Activated CD8-positive, alpha-beta memory T cell treated with anti-CD3 and anti-CD28 coated beads for 24 hours (primary cell): Measurements from ENCODE around the gene TNFRSF19.
"Not testable (repeated sequence)": the region's sequence is repeated elsewhere in the genome, so short reads cannot be mapped to it uniquely, and the experiment has no call there.

Source experiments
- DNase-seq: peaks from one replicate; pipeline ENCODE4 v3.0.0-alpha.2; 2020

Gene TNFRSF19

DNA sequence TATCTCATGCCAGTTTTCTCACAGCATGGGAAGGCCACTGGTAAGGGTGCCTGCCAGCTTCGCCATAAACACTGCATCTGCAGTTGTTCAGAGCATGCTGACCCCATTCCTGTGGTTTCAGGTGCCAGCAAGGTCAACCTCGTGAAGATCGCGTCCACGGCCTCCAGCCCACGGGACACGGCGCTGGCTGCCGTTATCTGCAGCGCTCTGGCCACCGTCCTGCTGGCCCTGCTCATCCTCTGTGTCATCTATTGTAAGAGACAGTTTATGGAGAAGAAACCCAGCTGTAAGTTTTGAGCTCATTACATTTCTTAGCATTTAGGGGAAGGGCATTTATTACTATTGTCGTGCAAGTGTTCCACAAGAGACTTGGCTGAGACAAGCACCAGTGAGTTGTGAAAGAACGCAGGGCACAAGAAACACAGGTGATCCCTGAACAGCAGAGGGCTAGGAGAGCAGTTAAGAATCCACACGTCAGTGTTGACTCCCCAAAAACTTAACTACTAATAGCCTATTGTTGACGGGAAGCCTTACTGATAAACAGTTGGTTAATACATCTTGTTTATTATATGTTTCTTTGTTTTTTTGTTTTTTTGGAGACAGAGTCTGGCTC is 88.8 kb downstream of the TNFRSF19 start:
- DNase-seq = no peak

DNA sequence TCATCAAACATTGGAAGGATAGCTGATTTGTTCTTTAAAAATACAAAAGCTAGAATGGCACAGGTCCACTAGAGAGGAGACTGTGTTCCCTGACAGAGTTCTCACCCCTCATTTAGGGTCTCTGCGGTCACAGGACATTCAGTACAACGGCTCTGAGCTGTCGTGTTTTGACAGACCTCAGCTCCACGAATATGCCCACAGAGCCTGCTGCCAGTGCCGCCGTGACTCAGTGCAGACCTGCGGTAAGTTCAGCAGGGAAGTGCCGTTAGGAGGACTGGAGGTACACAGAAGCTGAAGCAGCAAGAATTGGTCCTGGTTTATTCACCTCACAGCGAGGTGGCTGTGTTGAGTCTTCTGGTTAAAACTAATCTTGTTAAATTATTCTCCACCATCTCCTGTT is 90.0 kb downstream of the TNFRSF19 start:
- DNase-seq = no peak

DNA sequence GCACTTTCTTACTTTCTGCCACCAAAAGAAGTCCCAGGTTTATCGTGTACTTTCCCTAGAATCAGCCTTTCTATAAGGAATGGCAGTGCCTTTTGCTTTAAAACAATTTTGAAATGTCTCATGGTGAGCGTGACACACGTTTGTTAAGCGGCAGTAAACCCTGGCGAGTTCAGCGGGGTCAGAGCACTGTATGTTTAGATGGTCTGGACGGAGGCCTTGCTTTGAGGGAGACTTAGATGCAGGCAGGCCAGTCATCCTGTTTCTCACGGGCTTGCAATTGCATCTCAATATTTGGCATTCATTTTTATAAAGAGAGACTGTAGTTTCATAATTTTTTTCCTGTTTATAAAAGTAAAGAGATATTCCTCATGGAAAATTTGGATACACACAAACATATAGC is 96.4 kb downstream of the TNFRSF19 start:
- no peak for DNase-seq

DNA sequence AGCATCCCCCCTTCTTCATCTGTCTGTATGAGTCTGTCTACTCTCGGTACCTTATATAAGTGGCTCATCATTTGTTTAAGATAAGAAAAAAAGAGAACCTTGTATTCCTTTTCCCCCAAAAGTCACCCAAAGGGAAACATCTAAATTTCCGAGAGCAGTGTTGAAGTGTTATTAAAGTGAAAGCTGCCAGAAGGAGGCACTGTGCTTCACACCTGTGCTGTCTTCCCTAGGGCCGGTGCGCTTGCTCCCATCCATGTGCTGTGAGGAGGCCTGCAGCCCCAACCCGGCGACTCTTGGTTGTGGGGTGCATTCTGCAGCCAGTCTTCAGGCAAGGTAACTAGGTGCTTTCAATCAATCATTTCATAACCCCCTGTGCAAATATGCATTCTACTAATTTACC is 97.5 kb downstream of the TNFRSF19 start:
- DNase-seq = no peak

DNA sequence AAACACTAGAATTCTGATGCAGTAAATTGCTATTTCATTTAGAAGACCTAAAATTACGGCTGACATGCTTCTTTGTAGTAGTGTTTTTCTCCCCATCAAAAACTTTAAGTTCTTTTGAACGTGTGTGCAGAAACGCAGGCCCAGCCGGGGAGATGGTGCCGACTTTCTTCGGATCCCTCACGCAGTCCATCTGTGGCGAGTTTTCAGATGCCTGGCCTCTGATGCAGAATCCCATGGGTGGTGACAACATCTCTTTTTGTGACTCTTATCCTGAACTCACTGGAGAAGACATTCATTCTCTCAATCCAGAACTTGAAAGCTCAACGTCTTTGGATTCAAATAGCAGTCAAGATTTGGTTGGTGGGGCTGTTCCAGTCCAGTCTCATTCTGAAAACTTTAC is 98.3 kb downstream of the TNFRSF19 start:
- no peak for DNase-seq

DNA sequence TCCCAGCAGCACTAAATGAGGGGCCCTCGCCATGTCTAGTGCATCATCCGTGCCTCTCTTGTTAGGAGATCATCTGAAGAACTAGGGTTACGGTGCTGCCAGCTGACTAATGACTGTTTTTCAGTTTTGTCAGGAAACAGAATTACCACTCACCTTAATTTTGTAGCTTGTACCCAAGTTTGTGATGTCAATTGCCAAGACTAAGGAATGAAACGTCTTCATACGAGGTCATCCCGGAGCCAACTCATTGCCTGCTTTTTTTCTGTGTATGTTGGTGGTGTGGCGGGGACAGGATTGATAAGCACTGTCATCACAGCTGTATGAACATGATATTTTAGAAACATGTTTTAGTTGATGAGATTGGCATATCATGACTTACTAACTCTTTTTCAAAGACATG is 100.6 kb downstream of the TNFRSF19 start:
- DNase-seq = no peak

DNA sequence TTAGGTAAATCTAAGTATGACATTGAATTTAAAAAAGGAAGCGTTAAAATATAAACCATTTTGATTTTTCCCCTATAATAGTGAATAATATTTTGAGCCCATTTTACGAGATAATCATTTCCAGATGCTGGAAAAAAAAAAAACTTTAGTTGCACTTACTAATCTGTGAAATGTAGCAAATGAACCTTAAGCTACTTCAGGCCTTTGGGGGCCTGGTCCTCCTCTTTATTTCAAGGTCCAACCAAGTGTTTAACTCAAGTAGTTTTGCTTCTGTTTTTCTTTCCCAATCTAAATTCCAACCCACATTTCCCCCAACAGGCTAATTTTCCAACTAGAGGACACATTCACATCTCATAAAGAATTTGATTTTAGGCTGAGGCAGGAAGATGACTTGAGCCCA is 101.2 kb downstream of the TNFRSF19 start:
- DNase-seq = no peak

DNA sequence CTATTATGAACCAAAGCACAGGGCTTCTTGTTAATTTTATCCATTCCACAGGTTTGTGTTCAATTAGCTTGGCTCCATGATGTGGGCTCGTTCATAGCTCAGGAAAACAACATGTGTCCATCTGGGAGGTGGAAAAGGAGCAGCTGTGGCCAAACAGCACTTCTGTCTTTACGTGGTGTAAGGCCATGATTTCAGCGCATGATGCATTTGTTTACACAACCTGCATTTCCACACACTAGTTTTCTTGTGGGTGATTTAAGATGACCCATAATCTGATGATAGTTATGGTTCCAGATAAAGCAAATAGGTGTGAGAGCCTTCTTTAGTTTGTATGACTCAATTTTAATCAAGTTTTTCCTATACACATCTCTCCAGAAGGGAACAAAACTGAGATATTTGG is 101.7 kb downstream of the TNFRSF19 start:
- DNase-seq = no peak

DNA sequence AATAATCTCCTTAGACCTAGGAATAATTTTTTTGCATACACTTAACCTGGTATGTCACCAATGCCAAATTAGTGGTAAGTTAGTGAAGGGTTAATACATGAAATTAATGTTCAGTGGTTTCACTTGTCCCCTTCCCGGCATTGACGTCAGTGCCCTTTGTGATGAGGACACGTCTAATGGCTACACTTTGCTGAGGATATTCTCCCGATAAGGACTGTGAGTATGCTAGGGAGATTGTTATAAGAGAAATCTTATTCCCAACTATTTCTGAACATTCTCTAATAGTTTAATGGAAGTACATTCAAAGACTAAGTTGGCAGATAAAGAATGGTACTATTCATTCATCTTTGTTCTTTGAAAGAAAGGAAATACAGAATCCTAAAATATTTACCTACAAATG is 102.4 kb downstream of the TNFRSF19 start:
- DNase-seq = no peak

DNA sequence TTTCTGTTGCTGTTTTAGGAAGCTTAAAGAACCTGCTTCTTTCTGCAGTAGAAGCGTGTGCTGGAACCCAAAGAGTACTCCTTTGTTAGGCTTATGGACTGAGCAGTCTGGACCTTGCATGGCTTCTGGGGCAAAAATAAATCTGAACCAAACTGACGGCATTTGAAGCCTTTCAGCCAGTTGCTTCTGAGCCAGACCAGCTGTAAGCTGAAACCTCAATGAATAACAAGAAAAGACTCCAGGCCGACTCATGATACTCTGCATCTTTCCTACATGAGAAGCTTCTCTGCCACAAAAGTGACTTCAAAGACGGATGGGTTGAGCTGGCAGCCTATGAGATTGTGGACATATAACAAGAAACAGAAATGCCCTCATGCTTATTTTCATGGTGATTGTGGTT is 103.1 kb downstream of the TNFRSF19 start:
- no peak for DNase-seq

DNA sequence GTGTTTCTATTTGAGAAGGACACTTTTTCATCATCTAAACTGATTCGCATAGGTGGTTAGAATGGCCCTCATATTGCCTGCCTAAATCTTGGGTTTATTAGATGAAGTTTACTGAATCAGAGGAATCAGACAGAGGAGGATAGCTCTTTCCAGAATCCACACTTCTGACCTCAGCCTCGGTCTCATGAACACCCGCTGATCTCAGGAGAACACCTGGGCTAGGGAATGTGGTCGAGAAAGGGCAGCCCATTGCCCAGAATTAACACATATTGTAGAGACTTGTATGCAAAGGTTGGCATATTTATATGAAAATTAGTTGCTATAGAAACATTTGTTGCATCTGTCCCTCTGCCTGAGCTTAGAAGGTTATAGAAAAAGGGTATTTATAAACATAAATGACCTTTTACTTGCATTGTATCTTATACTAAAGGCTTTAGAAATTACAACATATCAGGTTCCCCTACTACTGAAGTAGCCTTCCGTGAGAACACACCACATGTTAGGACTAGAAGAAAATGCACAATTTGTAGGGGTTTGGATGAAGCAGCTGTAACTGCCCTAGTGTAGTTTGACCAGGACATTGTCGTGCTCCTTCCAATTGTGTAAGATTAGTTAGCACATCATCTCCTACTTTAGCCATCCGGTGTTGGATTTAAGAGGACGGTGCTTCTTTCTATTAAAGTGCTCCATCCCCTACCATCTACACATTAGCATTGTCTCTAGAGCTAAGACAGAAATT is 103.8 kb downstream of the TNFRSF19 start:
- DNase-seq = no peak

DNA sequence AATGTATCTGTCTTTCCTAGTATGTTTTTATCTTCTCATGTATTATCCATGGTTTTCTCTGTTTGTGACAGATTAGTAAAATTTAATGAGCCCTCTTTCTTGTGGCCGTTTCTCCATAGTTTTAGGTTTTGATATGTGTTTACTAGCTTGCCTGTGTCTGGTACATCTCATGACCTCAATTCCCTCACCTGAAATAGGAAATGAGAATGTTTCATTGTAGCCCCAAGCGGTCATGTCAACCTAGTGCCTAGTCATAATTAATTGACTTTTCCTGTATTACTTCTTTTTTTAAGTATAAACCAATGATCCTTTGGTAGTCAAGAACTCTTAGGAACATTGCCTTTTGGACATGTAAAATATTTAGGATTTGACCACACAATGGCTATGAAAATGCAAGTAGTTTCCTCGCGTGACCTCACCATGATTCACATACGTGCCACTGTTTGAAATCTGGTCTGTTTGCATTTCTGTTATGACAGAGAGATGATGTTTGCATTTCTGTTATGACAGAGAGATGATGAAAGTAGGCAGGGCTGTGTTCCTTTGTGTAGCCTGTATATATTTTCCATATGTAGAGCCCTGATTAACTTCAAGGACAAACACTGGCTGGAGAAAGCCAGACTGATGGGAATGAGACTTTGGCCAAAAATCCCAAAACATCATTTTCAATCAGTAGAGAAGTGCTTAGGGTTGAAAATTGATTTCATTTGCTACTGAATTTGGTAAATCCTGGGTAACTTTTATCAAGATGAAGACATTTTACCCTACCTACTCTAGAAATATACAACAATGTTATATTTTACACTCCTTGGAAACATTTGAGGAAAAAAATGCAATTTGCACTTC is 104.8 kb downstream of the TNFRSF19 start:
- DNase-seq = no peak

DNA sequence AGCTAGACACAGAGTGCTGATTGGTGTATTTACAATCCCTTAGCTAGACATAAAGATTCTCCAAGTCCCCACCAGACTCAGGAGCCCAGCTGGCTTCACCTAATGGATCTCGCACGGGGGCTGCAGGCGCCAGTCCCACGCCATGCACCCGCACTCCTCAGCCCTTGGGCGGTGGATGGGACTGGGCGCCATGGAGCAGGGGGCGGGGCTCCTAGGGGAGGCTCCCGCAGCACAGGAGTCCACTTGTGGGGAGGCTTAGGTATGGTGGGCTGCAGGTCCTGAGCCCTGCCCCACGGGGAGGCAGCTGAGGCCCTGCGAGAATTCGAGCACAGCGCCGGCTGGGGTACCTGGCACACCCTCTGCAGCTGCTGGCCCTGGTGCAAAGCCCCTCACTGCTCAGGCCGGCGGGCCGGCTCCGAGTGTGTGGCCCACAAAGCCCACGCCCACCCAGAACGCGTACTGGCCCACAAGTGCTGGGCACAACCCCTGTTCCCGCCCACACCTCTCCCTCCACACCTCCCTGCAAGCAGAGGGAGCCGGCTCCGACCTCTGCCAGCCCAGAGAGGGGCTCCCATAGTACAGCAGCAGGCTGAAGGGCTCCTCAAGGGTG is 107.6 kb downstream of the TNFRSF19 start:
- DNase-seq = not testable (repeated sequence)

DNA sequence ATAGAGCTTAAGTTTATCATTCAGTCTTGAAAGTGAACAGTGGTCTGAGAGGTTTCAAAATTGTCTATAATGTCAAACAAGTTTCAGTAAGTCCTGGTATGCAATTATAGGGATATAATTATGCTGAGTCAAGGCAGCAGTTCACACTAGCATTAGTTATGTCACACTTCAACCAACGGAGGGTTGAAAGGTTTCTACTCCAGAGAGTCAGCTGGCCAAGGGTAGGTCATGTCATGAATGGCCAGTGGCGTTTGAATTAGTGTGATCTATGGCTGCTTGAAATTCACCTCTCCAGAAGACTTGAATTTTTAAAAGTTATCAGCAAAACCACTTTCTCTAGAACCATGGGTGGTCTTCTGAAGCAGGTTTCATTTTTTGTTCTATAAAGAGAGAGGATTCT is 108.6 kb downstream of the TNFRSF19 start:
- DNase-seq = no peak

DNA sequence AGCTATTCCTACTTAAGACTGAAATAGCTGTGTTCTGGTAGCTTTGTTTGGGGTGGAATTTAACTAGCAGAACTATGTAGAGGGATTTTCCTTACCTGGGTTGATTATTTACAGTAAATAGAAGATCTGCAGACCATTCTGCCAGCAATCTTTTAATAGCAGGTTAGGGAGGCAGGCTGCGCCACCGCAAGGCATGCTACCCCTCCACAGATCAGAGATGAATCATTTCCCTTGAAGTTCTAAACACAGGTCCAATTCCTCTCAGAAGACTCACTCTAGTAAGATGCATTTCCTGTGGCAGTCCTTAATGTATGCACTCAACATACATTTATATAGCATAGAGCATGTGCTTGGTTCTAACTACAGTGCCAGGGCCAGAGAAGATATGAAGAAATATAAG is 109.0 kb downstream of the TNFRSF19 start:
- DNase-seq = no peak

DNA sequence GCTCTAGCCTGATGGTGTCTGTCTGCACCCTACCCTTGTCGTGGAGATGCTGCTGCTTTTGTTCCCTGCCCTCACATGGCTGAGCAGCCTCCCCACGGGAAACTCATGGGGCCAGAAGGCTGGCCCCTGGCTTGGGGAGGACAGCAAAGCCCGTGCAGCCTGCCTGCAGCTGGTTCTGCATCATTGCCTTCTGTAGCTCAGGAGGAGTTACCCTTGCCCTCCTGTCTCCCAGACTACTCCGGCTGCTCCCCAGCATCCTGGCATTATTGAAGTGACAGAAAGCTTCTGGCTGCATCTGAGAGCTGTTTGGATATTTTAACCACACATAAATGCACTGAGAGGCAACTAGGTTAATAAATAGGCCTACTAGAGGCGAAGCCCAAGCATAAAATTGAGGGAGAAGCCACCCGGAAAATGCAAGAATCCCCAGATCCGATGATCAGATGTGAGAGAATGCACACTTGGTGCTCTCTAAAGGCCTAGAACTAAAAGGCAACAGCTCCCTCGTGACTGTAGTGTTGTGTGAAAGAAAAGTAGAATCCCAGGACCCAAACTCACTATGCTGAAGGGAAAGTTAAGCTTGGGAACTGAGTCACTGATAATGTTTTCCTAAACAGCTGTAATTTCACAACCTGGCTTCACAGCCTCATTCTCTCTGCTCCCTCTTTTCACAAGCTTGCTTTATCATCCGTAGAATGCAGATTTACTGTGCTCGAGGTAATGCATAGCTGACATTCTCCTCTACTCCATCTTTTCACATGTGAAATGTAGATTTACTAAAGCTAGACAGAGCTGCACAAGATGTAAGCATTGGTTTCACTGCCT is 110.8 kb downstream of the TNFRSF19 start:
- DNase-seq = no peak

DNA sequence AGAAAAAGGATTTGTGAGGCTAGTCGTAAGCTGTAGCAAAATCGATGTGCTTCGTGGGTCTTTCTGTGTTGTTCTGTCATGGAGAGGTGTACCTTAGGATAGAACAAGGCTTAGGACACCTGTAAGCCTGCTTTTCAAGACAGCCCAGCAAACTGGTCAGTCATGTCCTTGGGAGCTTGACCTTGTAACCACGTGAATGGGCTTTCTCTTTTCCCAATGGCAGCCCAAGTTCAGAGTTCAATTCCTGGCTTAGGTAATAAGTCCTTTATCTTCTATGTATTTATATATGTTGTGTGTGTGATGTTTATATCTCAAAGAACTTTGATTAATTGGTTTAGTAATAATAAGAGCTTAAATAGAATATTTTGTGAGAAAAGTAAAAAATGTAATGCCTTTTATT is 112.9 kb downstream of the TNFRSF19 start:
- no peak for DNase-seq

DNA sequence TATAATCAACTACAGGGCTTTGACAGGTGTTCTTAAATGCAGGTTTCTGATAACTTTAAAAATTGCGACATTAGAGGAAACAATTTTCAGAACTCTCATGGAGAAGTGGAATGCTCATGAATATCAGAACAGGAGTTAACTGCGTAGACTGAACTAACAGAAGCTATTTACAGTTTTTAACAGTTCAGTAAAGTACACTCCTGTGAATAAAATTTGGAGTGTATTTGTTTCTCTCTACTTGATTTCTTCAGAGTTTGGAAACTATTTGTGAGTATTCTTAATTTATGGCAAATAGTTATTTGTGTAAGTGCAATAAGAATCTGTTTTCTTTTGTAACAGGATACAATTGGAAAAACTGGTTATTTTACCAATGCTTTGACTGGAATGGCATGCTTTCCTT is 114.4 kb downstream of the TNFRSF19 start:
- no peak for DNase-seq

DNA sequence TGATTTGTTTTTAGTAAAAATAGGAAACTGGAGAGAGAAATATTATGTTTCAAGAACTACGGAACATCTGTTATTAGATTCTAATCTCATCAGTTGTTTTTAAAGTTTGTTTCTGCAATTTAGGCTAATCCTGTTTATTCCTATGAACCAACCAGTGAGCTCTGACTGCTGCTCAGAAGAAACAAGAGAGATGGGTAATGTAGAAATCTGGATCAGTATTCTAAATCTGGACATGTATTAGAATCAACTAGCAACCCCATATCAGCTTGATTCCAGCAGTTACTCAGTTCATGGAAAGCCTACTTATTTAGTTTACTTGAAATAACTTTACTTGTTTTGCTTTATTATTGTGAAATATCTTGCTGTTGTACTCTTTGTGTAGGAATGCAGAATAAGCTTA is 115.2 kb downstream of the TNFRSF19 start:
- DNase-seq = no peak

DNA sequence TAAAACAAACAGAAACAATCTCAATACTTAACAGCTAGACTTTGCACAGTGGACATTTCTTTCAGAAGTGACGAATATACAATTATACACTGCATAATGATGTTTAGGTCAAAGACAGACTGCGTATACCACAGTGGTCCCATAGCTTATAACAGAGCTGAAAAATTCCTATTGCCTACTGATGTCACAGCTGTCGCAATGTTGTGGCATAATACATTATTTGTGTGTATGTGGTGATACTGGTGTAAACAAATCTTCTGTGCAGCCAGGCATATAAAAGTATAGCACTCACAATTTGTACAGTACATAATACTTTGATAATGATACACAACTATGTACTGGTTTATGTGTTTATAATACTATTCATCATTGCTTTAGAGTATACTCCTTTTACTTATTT is 116.7 kb downstream of the TNFRSF19 start:
- DNase-seq = no peak

DNA sequence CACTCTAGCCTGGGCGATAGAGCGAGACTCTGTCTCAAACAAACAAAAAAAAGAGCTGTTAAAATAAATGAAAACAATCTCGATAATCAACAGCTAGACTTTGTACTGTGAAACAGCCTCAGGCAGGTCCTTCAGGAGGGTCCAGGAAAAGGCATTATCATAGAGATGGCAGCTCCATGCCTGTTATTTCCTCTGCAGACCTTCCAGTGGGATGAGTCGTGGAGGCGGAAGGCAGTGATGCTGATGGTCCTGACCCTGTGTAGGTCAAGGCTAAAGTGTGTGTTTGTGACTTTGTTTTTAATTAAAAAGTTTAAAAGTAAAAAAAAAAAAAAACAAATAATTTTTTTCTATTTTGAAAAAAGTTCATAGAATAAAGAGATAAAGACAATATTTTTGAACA is 117.4 kb downstream of the TNFRSF19 start:
- DNase-seq = no peak

DNA sequence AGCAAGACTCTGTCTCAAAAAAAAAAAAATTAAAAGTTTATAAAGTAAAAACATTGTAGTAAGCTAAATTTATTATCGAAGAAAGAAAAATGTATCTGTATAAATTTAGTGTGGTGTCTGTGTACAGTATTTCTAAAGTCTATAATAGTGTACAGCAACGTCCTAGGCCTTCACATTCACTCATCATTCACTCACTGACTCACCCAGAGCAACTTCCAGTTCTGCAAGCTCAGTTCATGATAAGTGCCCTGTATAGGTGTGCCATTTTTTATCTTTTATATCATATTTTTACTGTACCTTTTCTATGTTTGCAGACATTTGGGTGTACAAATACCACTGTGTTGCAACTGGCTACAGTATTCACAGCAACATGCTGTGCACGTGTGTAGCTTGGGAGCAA is 118.1 kb downstream of the TNFRSF19 start:
- DNase-seq = no peak

DNA sequence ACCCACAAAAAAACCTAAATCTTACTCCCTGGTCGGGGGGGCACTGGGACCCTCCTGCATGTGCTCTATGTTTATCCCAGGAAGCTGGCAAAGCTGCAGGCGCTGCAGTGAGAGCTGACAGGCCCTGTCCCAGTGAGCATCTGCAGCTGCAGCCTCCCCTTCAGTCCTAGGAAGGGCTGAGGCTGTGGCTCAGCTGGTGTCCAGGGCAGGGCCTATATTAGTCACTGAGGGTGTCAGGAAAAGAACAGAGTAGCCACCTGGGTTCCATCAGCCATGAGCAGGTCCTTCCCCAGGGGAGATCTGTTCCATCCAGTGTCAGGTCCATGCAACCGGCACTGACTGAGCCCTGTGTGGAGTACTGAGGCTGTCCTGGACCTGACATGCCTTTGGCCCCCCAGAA is 120.5 kb downstream of the TNFRSF19 start:
- no peak for DNase-seq
